GM12874 (cell line): ENCODE data around the gene MX1.
A peak's percentile ranks its signal among the peaks of the same experiment; 100 is the strongest.

Experiments used
- TF ChIP-seq, protein P1 (sequence below): IDR thresholded peaks from 2 replicates; pipeline ENCODE4 v1.5.1; 2011; ENCODE audit warnings: low read depth, mild to moderate bottlenecking, control low read depth, low read length, moderate library complexity; ENCODE audit not compliant: insufficient read depth

The MX1 gene

DNA sequence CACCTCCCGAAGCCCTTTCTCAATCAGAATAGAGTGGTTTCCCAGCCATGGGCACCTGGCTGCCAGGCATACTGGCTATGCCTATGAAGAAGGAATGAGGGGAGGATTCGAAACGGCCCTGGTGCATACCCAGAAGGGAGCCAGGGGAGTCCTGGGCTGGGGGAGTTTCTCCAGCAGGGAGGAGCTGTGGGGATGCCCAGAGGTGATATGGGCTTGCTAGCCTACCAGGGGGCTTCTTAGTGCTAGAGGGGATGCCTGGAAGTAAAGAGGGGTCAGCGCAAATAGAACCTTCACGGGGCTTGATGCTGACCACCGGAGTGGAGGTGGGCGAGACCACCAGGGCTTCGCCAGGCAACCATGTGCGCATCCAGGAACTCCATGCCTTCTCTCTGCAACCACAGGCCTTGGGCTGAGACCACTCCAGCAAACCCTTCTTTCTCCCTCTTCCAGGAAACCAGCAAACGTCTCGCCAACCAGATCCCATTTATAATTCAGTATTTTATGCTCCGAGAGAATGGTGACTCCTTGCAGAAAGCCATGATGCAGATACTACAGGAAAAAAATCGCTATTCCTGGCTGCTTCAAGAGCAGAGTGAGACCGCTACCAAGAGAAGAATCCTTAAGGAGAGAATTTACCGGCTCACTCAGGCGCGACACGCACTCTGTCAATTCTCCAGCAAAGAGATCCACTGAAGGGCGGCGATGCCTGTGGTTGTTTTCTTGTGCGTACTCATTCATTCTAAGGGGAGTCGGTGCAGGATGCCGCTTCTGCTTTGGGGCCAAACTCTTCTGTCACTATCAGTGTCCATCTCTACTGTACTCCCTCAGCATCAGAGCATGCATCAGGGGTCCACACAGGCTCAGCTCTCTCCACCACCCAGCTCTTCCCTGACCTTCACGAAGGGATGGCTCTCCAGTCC lies 18.2 kb upstream of the MX1 start:
- TF ChIP-seq, protein P1, sequence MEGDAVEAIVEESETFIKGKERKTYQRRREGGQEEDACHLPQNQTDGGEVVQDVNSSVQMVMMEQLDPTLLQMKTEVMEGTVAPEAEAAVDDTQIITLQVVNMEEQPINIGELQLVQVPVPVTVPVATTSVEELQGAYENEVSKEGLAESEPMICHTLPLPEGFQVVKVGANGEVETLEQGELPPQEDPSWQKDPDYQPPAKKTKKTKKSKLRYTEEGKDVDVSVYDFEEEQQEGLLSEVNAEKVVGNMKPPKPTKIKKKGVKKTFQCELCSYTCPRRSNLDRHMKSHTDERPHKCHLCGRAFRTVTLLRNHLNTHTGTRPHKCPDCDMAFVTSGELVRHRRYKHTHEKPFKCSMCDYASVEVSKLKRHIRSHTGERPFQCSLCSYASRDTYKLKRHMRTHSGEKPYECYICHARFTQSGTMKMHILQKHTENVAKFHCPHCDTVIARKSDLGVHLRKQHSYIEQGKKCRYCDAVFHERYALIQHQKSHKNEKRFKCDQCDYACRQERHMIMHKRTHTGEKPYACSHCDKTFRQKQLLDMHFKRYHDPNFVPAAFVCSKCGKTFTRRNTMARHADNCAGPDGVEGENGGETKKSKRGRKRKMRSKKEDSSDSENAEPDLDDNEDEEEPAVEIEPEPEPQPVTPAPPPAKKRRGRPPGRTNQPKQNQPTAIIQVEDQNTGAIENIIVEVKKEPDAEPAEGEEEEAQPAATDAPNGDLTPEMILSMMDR: no peak

DNA sequence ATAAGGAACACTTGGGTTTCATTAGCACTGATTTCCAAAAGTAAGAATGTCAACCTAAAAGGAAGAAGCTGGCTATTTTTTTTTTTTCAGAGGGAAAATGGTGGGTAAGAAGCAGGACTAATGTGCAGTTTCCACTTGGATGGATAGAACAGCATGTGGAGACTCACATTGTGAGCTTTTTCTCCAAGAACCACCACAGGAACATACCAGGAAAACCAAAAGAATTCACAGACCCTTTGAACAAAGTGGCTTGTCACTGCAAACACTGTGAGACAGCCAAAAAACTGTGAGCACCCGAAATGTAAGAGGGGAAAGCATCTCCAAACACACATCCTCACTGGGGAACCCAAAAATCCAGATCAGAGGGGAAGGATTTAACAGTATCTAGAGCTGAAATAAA lies 15.7 kb upstream of the MX1 start:
- TF ChIP-seq, protein P1: no peak

DNA sequence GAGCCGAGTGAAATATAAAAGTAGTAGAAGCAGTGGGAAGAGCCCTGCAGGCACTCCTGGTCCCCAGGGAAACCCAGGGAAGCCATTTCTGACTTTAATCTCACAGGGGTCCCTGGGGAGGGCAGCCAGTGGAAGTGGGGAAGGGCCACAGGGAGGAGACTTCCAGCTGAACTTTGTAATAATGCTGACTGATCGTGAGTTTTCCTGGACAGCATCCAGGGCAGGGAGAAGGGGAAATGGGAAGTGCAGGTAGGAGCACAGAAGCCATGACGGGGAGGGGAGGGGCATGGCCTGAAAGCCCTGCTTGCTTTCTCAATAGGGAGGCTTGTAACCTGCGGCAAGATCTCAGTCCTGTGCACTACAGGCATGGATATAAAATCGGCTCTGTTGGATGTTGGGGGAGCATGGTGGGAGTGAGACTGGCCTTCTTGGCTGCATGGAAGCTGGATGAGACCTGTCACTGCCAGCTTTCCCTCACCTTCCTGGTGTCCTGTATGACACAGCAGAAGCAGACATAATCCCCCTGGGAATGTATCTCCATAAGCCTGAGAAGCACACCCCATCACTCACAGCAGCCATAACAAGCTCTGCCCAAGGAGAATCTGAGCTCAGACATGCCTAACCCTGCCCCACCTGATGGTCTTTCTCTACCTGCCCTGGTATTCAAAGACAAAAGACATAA lies 15.1 kb upstream of the MX1 start:
- TF ChIP-seq, protein P1: no peak

DNA sequence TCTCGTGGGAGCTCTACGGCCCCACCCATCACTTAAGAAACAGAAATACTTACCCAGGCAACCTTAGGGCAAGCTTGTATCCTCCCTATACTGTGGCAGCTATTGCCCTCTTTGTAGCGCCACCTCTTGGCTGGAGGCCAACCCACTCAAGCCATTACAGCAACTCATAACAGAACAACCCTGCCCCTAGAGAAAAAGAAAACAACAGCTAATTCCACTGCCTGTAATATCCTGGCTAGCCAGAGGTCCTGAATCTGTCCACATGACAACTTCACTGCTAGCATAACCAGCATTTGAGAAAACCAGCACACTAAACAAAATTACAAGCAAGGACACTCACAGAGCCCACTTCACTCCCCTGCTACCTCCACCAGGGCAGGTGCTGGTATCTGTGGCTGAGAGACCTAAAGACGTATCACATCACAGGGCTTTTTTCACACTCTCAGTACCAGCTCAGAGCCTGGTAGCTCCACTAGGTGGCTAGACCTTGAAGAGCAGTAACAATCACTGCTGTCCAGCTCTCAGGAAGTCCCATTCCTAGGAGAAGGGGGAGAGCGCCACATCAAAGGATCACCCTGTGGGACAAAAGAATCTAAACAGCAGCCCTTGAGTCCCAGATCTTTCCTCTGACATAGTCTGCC lies 14.5 kb upstream of the MX1 start:
- TF ChIP-seq, protein P1: peak; percentile 10; the same call in 1 of the 2 replicates

DNA sequence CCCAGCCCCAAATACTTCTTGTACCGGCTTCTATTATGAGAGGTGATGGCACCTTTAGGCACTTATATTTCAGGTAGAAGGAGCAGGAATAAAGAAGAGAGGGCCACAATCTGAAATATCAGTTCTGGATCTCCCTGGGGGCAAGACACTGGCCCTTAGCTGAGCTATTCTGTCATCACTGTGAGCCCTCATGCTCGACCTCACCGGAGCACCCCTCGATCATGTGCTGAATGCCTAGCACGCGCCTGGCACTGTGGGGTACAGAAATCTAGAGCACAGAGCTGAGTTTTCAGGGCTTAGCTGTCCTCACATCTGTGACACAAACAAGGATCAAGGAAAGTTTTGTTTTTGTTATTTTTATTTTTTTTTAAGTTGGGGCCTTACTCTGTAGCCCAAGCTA lies 7.6 kb upstream of the MX1 start:
- TF ChIP-seq, protein P1: no peak

DNA sequence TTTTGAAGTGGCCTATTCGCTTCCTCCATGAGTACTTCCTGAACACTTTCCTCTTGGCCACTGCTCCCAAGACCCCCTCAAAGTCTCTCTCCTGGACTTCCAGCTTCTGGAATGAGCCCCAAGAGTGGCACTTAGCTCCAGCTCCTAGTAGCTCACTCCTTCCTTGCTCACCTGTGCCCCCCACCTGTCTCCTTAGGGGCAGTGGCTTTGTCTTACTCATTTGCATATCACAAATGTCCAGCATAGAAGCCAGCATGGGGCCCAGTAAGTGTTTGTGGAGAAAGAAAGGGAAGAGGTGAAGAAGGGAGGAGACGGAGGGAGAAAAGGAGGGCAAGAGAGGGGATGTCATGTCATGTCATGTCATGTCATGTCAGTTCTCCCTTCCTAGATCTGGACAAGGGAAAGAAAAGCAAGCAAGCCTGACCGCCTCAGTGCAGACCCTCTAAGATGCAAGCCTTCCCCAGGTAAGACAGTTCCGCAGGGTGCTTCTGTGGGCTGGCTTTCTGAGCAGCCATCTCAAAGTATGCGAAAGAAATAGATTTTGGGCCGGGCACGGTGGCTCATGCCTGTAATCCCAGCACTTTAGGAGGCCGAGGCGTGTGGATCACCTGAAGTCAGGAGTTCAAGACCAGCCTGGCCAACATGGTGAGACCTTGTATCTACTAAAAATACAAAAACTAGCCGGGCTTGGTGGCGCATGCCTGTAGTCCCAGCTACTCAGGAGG lies 6.9 kb upstream of the MX1 start:
- TF ChIP-seq, protein P1: no peak
